Amygdala (tissue), 56 donors: Measurements from ENCODE around the gene PPIP5K2.
"Not testable (repeated sequence)": the region's sequence is repeated elsewhere in the genome, so short reads cannot be mapped to it uniquely, and the experiment has no call there.

Experiments
- DNase-seq, 56 donors: peaks; one replicate each; lab custom pipeline; 2025; lab: John Stamatoyannopoulos, UW

PPIP5K2 gene

GRCh38 chr5:103119765-103120606 is at the start of gene PPIP5K2, which contains the start of gene GIN1:
PPIP5K2 (plus strand) TSS chr5:103120301; CDS start chr5:103129590, 9,289 bp downstream.
GIN1 (minus strand) TSS chr5:103120138; CDS start chr5:103108707, 11,431 bp downstream.
- peak; percentile 77 to 98 (median 92) for DNase-seq

GRCh38 chr5:103073500-103073899 is 46.6 kb upstream of the PPIP5K2 start:
- not testable (repeated sequence) for DNase-seq

GRCh38 chr5:103075442-103075841 is 44.7 kb upstream of the PPIP5K2 start:
- no peak for DNase-seq

- no peak for DNase-seq
Observed at GRCh38 chr5:103079796-103080195, 40.3 kb upstream of the PPIP5K2 start.

GRCh38 chr5:103086547-103086946 is 33.6 kb upstream of the PPIP5K2 start:
- no peak for DNase-seq

GRCh38 chr5:103089272-103089671 is 30.8 kb upstream of the PPIP5K2 start:
- no peak for DNase-seq

GRCh38 chr5:103090791-103091190 is 29.3 kb upstream of the PPIP5K2 start:
- no peak for DNase-seq

- no peak for DNase-seq
Observed at GRCh38 chr5:103092676-103093075, 27.4 kb upstream of the PPIP5K2 start.

GRCh38 chr5:103093727-103094126 is 26.4 kb upstream of the PPIP5K2 start:
- DNase-seq, result no peak

GRCh38 chr5:103094737-103095136 is 25.4 kb upstream of the PPIP5K2 start:
- DNase-seq, result no peak

- DNase-seq, result no peak
Observed at GRCh38 chr5:103098993-103099392, 21.1 kb upstream of the PPIP5K2 start.

GRCh38 chr5:103101079-103101750 is 18.9 kb upstream of the PPIP5K2 start:
- no peak for DNase-seq

- no peak for DNase-seq
Observed at GRCh38 chr5:103102234-103102633, 17.9 kb upstream of the PPIP5K2 start.

- DNase-seq, result no peak
Observed at GRCh38 chr5:103108086-103108485, 12.0 kb upstream of the PPIP5K2 start.

GRCh38 chr5:103109277-103109676 is 10.8 kb upstream of the PPIP5K2 start:
- DNase-seq, result no peak

- DNase-seq, result no peak
Observed at GRCh38 chr5:103110403-103110802, 9.7 kb upstream of the PPIP5K2 start.

- no peak for DNase-seq
Observed at GRCh38 chr5:103111468-103111867, 8.6 kb upstream of the PPIP5K2 start.

- no peak for DNase-seq
Observed at GRCh38 chr5:103112910-103113309, 7.2 kb upstream of the PPIP5K2 start.

GRCh38 chr5:103114440-103114839 is 5.7 kb upstream of the PPIP5K2 start:
- no peak for DNase-seq

GRCh38 chr5:103117471-103117991 is 2.6 kb upstream of the PPIP5K2 start:
- DNase-seq, result no peak

GRCh38 chr5:103119070-103119764 is 884 bp upstream of the PPIP5K2 start:
- DNase-seq, result no peak
